Measurements from ENCODE around the gene ZNF865. TPM values are rescaled to one million over a fixed set of nuclear protein-coding genes. Genes with fewer than 3 reads are reported as not detected.

Gene ZNF865
- total and polyA plus RNA-seq, 7 donors, result 11.1 to 40.4 (median 19.9) TPM

DNA sequence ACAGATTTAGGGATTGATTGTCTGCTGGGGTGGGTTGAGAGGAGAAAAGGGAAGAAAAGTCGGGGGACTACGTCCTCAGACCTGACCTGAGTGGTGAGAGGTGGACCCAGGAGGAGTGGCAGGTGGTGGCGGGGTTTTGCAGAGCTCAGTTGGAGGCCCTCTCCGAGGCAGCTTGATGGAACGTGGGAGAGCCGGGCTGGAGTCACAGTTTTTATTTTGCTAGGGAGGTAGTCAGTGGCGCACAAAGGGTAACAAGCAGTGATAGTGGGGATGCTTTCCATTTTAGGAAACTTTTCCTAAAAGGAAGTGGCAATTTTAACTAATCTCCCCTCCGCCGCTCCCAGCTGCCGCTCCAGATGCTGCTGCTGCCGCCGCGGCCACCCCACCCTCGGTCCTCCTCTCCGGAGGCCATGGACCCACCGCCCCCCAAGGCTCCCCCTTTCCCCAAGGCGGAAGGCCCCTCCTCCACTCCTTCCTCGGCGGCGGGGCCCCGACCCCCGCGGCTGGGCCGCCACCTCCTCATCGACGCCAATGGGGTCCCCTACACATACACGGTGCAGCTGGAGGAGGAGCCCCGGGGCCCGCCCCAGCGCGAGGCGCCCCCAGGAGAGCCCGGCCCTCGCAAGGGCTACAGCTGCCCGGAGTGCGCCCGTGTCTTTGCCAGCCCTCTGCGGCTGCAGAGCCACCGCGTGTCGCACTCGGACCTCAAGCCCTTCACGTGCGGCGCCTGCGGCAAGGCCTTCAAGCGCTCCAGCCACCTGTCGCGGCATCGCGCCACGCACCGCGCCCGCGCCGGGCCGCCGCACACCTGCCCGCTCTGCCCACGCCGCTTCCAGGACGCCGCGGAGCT, 36.9 kb downstream of the ZNF865 start:
- no peak for TF ChIP-seq CTCF (IDR thresholded peaks at IDR 0.05)
- H3K4me1 ChIP-seq, result peaks cover 50% of the 10 kb centered on the region
- DNase-seq, result no peak
- intact Hi-C loops (cut with DNase I), result no loop called here
- peak overlapping the region; percentile 79 for H3K27ac ChIP-seq
- peak overlapping the region; percentile 87 for H3K4me3 ChIP-seq
- H3K9me3 ChIP-seq, result no peaks in the 10 kb centered on the region
- peak in 3 of 4 donors; percentile 0 to 15 (median 0) for ATAC-seq
- H3K36me3 ChIP-seq (ENCODE audit: insufficient read depth in 1 of 2, low read depth in 1 of 2), result peaks cover 0 to 16% of the 10 kb centered on the region in 2 donors
- no peaks in the 10 kb centered on the region for H3K27me3 ChIP-seq (ENCODE audit: insufficient read depth in 3 of 3, low read length in 2 of 3)
- WGBS, 3 donors, result 2 to 5% (median 4%) methylated on average over 45 to 65 of the region's 65 CpGs

GRCh38 chr19:55643003-55643886, 37.8 kb downstream of the ZNF865 start, which contains the start of gene ZNF581:
TSS of gene ZNF581 (plus strand) at chr19:55643649. CDS start at chr19:55644572, 923 bp downstream.
- Histone ChIP-seq H3K36me3 (ENCODE audit: insufficient read depth in 1 of 2, low read depth in 1 of 2) (peaks cover 0 to 16% of the 10 kb centered on the region in 2 donors), H3K4me1 (peaks cover 47% of the 10 kb centered on the region), H3K4me3 (peak within 1 kb of the TSS; percentile 87), H3K27me3 (ENCODE audit: insufficient read depth in 3 of 3, low read length in 2 of 3) (no peaks in the 10 kb centered on the region), H3K9me3 (no peaks in the 10 kb centered on the region), H3K27ac (peak within 1 kb of the TSS; percentile 79)
- DNase-seq (peak; percentile 78 to 83), ATAC-seq (peak; percentile 43 to 54 (median 48))
- TF ChIP-seq CTCF (IDR thresholded peaks at IDR 0.05), result no peak
- intact Hi-C loops (cut with DNase I), result no loop called here
- 1 to 4% (median 3%) methylated on average over 42 to 55 of the region's 56 CpGs for WGBS, 3 donors

DNA sequence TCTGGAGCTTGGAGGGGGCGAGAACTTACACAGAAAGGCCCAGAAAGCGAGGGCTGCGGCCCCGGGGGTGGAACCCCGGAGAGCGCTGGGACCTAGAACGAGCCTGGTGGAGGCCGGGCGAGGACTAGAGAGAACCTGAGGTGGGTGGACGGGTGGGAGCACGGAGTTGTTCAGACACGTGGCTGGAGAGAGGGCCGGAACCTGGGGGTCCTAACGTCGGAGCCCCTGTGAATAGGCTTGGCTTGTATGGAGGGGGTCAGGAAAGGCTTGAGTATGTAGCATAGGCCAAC, 38.4 kb downstream of the ZNF865 start:
- peaks cover 0 to 16% of the 10 kb centered on the region in 2 donors for H3K36me3 ChIP-seq (ENCODE audit: insufficient read depth in 1 of 2, low read depth in 1 of 2)
- intact Hi-C loops (cut with DNase I), result no loop called here
- peak overlapping the region; percentile 79 for H3K27ac ChIP-seq
- H3K4me3 ChIP-seq, result peak overlapping the region; percentile 87
- ATAC-seq (no peak), DNase-seq (no peak)
- peaks cover 52% of the 10 kb centered on the region for H3K4me1 ChIP-seq
- H3K27me3 ChIP-seq (ENCODE audit: insufficient read depth in 3 of 3, low read length in 2 of 3), result no peaks in the 10 kb centered on the region
- no peaks in the 10 kb centered on the region for H3K9me3 ChIP-seq
- WGBS, 3 donors, result 0 to 1% (median 0%) methylated on average over 14 to 15 of the region's 15 CpGs
- TF ChIP-seq CTCF (IDR thresholded peaks at IDR 0.05), result no peak

DNA sequence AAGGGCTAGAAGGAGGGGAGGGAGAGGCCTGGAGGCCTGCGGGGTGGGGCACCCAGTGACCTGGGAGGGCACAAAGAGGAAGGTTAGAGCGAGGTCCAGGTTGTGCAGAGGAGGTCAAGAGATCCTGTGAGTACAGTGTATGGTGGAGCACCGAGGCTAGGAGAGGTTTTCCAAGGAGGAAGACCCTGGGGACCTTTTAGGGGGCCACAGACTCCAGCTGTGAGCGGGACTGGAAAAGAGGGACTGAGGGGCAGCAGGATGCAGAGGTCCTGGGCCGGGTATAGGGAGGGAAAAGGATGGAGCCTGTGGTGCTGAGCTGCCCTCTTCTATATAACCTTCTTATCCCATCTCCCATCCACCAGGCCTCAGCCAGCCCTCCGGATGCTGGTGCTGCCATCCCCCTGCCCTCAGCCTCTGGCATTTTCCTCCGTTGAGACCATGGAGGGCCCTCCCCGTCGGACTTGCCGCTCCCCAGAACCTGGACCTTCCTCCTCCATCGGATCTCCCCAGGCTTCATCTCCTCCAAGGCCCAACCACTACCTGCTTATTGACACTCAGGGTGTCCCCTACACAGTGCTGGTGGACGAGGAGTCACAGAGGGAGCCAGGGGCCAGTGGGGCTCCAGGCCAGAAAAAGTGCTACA, 38.9 kb downstream of the ZNF865 start:
- peaks cover 50% of the 10 kb centered on the region for H3K4me1 ChIP-seq
- H3K27ac ChIP-seq, result peak overlapping the region; percentile 79
- no peak for DNase-seq
- H3K27me3 ChIP-seq (ENCODE audit: insufficient read depth in 3 of 3, low read length in 2 of 3), result no peaks in the 10 kb centered on the region
- H3K4me3 ChIP-seq, result peak overlapping the region; percentile 87
- H3K9me3 ChIP-seq, result no peaks in the 10 kb centered on the region
- intact Hi-C loops (cut with DNase I), result no loop called here
- peaks cover 0 to 16% of the 10 kb centered on the region in 2 donors for H3K36me3 ChIP-seq (ENCODE audit: insufficient read depth in 1 of 2, low read depth in 1 of 2)
- ATAC-seq, result no peak
- no peak for TF ChIP-seq CTCF (IDR thresholded peaks at IDR 0.05)
- whole genome bisulfite sequencing, 3 donors, result 39 to 45% (median 45%) methylated on average over 11 to 12 of the region's 12 CpGs
